Epithelial cell of esophagus (primary cell): ENCODE results near the gene NFKBIB.

ENCODE experiments used
- DNase-seq: peaks from one replicate; pipeline ENCODE4 v3.0.0; 2010; ENCODE audit warnings: low read depth
- H3K4me3 ChIP-seq: 2 replicates; pipeline ENCODE4 v1.5.1; 2011; ENCODE audit warnings: mild to moderate bottlenecking, low read length, control low read depth
- CTCF ChIP-seq: IDR thresholded peaks from 2 replicates; pipeline ENCODE4 v1.5.1; 2011; ENCODE audit warnings: low read depth, mild to moderate bottlenecking, low read length, control low read depth, inconsistent platforms; ENCODE audit not compliant: insufficient read depth; ENCODE audit errors: missing control alignments

The NFKBIB gene

GRCh38 chr19:38907670-38908069, 7.9 kb downstream of the NFKBIB start:
- no peak overlapping the region for H3K4me3 ChIP-seq
- no peak for DNase-seq
- no peak for TF ChIP-seq CTCF

- no peak overlapping the region for H3K4me3 ChIP-seq
- no peak for DNase-seq
- TF ChIP-seq CTCF = no peak
Observed at GRCh38 chr19:38908911-38909310, 9.1 kb downstream of the NFKBIB start.

GRCh38 chr19:38910488-38910887, 10.7 kb downstream of the NFKBIB start:
- H3K4me3 ChIP-seq = no peak overlapping the region
- DNase-seq = no peak
- TF ChIP-seq CTCF = no peak

- DNase-seq = no peak
- TF ChIP-seq CTCF = no peak
- H3K4me3 ChIP-seq = no peak overlapping the region
Observed at GRCh38 chr19:38911388-38912001, 11.7 kb downstream of the NFKBIB start.

GRCh38 chr19:38912600-38913514, 13.1 kb downstream of the NFKBIB start:
- no peak for DNase-seq
- no peak overlapping the region for H3K4me3 ChIP-seq
- TF ChIP-seq CTCF = no peak

GRCh38 chr19:38913958-38914357, 14.2 kb downstream of the NFKBIB start:
- TF ChIP-seq CTCF = no peak
- no peak for DNase-seq
- H3K4me3 ChIP-seq = no peak overlapping the region
